Kasumi-1 (cell line): Measurements from ENCODE around the gene RNU6-9.
"Not testable (repeated sequence)": the region's sequence is repeated elsewhere in the genome, so short reads cannot be mapped to it uniquely, and the experiment has no call there.

Experiments used
- DNase-seq, 2 experiments: peaks; one replicate each; lab custom pipeline; 2025; lab: John Stamatoyannopoulos, UW

Gene RNU6-9

DNA sequence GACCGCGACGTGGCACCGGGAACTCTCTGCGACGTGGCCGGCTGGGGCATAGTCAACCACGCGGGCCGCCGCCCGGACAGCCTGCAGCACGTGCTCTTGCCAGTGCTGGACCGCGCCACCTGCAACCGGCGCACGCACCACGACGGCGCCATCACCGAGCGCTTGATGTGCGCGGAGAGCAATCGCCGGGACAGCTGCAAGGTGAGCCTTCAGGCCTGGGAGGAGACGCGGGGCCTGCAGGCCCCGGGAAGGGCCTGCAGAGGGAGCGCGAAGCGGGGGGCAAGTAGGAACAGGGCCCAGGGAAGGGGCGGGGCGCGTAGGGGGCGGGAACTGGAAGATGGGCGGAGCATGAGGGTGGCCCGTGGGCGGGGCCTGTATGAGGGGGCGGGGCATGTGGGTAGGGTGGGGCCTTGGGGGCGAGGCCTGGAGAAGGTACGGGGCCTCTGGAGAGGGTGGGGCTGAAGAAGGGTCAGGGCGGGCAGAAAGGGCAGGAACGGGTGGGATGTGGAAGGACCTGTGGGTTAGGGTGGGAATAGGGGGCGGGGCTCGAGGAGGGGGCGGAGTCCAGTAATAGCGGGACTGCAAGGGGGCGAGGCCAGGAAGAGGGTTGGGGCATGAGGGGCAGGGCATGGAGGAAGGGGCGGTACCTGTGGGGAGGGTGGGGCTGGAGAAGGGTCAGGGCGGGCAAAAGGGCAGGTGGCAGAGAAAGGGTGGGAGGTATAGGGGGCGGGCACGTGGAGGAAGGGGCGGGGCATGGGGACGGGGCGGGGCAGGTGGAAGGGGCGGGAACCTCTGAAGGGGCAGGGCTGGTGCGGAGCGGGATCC, 31.3 kb upstream of the RNU6-9 start:
- peak; percentile 70 to 72 for DNase-seq

DNA sequence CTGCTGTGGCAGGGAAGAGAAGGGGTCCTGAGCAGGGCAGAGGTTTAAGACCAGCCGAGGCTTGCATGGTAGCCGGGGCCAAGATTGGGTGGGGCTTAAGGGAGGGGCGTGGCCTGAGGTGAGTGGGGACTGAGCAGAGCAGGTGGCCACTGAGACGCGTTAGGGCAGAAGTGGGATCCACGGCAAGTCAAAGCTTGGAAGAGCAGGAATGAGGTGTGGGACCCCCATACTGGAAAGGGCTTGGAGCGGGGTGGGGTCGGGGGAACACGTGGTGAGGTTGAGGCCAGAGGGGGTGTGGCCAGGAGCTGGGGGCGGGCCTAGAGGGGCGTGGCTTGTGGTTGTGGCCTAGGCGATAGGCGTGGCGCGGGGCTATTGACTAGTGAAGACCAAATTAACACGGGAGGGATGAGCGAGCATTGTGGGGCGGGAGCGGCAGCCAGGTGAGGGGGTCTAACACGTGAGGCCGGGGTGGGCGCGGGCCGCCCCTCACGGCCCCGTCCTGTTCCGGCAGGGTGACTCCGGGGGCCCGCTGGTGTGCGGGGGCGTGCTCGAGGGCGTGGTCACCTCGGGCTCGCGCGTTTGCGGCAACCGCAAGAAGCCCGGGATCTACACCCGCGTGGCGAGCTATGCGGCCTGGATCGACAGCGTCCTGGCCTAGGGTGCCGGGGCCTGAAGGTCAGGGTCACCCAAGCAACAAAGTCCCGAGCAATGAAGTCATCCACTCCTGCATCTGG, 30.5 kb upstream of the RNU6-9 start:
- no peak for DNase-seq

DNA sequence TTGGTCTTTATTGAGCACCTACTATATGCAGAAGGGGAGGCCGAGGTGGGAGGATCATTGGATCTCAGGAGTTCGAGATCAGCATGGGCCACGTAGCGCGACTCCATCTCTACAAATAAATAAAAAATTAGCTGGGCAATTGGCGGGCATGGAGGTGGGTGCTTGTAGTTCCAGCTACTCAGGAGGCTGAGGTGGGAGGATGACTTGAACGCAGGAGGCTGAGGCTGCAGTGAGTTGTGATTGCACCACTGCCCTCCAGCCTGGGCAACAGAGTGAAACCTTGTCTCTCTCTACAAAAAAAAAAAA, 30.0 kb upstream of the RNU6-9 start:
- no peak for DNase-seq

DNA sequence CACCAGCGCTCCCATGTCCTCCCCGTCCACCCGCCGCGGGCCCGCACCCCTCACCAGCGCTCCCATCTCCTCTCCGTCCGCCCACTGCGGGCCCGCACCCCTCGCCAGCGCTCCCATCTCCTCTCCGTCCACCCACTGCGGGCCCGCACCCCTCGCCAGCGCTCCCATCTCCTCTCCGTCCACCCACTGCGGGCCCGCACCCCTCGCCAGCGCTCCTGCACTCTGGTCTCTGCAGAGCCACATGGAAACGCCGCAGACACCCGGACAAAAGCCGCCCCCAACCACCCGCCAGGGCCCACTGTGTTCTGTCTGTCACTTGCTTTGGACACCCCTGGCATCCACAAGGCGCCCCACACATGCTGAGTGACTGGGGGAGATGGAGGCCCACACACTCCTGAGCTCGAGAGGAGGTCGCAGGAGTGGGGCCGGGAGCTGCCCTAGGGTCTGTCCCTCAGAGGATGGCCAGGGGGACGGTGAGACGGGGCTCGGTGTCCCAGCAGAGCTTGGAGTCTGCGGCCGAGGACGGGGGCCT, 26.4 kb upstream of the RNU6-9 start:
- no peak for DNase-seq

DNA sequence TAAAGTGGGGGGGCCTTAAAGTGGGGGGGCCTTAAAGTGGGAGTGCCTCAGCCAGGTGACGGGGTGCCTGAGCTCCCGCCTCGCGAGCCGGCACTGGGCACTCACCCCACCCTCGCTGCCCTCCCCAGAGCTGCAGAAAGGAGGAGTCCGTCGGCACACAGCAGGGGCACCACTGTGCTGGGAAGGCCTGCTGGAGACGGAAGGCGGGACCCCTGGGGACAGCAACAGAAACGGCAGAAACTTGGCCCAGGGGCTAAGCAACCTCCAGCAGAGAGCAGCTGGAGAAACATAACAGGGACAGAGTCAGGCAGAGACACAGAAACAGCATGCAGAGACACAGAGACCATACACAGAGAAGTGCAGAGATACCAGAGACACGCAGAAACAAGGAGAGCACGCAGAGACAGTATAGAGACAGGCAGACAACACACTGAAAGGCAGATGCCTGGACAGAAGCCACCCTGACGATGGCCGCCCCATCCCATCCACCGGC, 25.9 kb upstream of the RNU6-9 start:
- no peak for DNase-seq

DNA sequence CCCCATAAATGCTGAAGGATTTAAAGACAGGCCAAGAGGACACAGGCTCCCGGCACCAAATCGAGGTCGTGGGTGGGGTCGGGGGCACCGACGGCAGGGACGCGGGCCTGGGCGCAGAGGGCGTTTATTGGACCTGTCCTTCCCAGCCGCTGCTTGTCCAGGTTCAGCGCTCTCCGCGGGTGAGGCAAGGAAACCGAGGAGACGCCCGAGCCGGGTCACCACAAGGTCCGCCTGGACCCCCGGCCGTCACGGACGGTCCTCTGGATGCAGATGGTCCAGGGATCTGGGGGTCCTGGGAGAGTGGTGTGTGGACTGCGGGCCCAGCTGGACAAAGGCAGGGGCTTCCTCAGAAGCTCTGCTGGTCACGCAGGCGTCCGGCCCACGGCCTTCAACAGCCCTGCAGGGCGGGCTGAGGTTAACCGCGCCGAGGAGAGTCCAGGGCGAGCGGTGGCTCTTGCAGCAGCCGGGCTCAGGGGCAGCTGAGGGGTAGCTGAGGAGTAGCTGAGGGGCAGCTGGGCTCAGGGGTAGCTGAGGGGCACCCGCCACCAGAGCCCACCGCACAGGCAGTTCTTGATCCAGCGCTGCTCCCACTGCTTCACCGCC, 25.3 kb upstream of the RNU6-9 start:
- no peak for DNase-seq

DNA sequence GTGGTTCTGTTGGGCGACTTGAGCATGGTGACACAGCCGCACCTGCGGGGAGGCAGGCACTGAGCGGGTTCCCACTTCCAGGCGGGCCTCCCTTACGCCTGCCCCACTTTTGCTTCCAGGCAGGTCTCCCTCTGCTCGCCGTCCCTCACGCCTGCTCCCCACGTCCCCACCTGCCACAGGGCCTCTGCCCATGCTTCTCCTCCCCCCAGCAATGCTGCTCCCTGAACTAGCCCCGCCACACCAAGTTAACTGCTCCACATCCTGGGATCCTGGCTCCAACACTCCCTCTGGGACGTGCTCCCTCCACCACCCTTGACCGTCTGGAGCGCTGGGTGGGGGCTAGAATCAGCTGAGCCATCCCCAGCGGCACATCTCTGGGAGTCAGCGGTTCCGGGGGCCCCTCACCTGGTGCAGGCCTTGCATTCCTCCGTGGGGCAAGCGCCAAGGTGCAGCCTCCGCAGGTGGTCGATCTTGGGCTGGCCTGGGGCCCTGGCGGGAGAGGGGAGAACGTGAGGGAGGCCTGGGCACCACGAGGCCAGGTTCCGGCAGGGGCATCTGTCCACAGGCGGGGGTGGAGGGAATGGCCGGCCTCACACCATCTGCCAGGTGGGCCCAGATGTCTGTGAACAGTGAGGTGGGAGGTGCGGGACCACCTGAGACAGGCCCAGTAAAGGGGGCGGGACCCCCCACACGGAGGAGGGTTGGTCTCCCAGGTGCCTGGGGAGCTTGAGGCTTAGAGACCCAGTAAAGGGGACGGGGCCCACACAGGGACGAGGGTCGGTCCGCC, 24.6 kb upstream of the RNU6-9 start:
- DNase-seq = no peak

DNA sequence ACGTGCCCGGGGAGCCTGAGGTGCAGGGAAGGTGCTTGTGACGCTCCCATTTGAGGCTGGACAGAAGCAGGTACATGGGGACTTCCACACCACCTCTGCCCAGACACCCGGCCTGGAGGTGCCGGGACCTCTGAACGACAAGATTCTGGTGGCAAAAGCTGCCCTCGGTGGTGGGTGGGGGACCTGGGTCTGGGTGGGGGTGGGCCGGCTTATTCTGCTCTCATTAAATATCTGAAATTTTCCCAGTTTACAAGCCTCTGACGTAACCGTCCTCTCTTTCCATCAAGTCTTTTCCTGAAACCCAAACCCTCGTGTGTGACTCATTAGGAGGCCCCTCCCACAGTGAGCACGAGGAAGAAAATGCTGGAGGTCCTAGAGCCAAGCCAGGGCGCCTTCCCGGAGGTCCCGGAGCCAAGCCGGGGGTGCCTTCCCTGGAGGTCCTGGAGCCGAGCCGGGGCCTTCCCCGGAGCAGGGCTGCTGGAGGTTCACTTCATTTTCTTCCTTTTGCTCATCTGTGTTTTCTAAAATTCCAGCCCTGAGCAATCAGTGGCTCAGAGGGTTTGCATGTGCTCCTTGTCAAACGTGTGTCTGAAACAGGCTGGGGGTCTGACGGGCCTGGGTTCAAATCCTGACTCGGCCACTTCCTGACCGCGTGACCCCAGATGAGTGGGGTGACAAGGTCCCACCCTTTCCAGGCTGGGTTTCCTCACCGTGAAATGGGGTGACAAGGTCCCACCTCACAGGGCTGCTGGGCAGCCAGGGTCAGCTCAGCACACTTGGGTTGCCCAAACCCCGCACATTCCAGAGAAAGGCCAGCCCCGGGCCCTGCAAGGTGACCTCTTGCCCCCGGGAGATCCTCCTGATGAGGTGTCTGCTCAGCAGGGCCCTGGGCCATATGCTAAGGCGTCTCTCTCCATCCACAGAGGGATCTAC, 23.8 kb upstream of the RNU6-9 start:
- DNase-seq = peak; percentile 19 to 28

DNA sequence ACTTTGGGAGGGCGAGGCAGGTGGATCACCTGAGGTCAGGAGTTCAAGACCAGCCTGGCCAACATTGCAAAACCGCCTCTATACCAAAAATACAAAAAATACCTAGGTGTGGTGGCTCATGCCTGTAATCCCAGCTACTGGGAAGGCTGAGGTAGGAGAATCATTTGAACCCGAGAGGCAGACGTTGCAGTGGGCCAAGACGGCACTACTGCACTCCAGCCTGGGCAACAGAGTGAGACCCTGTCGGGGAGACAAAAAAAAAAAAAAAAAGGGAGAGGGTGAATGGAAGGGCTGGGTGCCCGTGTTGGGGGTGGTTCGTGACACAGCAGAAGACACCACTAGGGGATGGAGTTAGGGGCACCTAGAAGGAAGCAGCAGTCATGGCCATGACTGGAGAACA, 23.0 kb upstream of the RNU6-9 start:
- no peak for DNase-seq

DNA sequence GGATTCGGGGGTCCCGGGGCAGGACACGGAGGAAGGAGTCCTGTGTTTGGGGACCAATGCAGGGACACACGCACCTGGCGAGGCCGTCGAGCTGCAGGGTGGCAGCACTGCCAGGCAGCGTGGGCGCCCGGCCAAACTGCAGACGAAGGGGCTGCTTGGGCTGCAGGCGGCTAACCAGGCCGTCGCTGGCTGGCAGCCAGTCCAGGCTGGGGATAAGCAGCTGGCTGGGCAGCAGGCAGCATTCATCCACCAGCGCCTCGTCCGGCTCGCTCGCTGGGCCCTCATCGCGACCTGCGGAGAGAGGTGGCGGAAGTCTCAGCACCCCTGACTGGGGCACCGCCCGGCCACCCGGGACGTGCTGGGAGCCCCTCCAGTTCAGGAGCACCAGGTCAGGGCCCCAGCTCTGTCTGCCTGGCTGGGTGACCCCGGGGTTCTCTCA, 22.3 kb upstream of the RNU6-9 start:
- no peak for DNase-seq

DNA sequence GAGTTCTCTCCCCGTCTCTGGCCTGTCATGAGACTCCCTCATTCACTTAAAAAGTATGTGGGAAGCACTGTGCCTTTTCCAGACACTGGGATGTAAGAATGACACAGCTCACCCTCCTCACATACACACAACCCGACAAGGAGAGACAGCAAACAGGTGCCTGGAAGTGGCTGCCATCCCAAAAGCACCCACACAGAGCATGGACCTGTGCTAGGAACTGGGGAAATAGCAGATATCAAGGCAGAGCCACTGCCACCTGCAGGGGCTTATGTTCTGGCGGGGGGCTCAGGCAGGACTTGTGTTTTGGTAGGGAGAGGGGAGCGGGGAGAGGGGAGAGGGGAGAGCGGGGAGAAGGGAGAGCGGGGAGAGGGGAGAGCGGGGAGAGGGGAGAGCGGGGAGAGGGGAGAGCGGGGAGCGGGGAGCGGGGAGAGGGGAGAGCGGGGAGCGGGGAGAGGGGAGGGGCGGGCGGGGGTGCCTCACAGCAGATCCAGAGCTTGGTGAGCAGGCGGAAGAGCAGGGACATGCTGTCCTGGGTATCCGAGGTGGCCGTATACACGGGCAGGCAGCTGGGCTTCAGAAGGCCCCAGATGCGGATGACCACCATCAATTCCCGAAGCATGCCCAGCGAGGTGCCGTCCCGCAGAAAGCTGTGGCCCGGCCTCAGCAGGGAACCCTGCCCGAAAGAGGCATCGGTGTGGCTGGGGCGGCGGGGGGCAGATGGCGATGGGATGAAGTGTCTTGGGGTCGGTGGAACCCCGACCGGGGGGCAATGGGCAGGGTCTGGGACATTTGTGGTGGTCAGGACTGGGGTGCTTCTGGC, 21.6 kb upstream of the RNU6-9 start:
- no peak for DNase-seq

DNA sequence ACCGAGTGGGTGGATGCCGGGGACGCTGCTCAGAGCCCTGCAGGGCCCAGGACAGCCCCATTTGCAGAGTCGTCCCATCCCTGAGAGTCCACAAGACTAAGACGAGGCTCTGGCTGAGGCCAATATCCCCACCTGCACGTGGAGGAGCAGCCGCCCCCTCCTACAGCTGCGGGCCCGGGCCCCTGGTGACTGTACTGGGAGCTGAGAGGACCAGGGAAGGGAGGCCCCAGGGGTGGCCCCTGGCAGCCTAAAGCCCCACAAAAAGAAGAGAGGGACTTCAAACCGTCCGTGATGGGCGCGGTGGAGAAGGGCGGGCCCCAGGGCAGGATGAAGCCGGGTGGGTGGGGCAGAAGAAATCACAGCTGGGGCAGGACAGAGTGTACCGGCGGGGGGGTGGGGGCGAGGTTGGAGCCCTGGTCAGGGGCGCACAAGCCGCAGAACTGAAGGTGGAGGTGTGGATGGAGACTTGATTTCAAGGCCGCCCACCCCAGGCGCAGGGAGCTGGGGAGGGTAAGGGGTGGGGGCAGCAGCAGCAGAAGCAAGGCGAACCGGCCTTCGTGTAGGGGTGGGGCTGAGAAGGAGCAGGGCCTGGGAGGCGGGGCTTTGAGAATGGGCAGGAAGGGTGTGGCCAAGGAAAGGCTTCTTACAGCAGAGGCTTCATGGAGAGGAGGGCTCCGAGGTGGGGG, 20.9 kb upstream of the RNU6-9 start:
- DNase-seq = no peak

DNA sequence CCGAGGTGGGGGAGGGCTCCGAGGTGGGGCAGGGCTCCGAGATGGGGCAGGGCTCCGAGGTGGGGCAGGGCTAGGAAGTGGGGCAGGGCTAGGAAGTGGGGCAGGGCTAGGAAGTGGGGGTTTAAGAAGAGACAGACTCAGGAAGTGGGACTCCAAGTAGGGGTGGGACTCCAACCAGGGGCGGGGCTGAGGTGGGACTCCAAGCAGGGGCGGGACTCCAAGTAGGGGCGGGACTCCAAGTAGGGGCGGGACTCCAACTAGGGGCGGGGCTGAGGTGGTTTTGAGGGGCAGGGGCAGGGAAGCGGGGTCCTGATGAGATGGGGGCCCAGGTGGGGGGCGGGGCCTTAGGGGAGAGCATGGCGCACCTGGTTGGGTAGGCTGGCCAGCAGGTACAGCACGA, 20.2 kb upstream of the RNU6-9 start:
- DNase-seq = peak in 1 of 2 experiments; percentile 13

DNA sequence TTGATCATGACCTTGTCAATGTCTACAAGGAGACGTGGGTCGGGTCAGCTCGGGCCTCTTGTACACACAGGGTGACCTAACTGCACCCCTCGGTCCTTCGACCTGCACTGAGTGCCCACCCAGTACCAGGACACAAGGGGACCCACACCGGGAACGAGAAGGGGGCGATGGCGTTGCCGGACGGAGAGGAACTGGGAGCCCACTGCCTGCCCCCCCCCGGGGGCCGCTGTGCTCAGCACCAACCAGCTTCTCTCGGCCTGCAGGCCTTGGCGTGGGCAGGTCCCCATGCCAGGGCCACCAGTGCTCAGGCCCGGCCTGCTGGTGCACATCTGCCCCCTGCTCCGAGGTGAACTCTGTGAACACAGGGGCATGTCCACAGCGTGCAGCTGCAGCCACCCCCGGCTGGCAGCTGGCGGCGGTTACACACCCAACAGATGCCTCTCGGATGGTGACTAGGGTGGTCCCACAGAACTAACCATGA, 19.7 kb upstream of the RNU6-9 start:
- no peak for DNase-seq

DNA sequence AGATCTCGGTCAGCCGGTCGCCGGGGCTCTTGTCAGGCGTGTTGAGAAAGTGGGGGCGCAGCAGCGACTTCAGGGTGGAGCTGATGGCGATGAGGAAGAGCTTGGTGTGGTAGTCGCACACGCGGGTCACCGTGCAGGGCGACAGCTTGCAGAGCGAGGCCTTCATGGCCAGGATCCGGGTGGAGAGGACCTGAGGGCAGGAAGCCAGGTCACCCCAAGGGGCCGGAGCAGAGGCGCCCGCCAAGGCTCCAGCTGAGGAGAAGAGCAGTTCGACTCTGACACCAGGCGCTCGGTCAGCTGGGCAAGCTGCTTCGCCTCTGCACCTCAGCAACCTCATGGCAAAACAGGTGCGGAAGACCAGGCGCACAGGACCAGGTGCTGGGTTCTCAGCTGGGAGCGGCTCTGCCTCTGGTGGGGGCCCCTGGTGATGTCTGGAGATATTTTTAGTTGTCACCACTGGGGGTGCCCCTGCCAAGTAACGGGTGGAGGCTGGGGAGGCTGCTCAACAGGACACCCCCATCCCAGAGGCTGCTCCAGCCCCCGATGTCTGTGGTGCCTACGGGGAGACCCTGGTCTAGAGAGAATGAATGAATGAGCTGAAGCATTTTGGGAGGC, 17.9 kb upstream of the RNU6-9 start:
- DNase-seq = no peak

DNA sequence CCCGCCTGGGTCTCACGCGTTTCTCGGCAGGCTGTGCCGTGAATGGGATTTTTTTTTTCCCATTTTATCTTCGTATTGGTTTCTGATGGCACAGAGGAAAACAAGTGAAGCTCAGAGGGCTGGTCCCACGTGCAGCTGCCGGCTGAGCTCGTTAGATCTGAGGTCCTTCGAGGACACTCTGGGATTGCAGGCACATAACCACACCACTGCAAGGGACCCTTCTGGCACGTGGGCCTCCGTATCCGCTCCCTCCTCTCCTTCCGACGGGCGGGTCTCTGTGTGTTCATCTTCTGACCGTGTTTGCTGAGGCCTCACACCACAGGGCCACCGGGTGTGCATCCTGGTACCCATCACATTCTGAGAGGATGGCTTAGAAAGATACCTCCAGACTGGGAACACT, 17.2 kb upstream of the RNU6-9 start:
- DNase-seq = no peak

DNA sequence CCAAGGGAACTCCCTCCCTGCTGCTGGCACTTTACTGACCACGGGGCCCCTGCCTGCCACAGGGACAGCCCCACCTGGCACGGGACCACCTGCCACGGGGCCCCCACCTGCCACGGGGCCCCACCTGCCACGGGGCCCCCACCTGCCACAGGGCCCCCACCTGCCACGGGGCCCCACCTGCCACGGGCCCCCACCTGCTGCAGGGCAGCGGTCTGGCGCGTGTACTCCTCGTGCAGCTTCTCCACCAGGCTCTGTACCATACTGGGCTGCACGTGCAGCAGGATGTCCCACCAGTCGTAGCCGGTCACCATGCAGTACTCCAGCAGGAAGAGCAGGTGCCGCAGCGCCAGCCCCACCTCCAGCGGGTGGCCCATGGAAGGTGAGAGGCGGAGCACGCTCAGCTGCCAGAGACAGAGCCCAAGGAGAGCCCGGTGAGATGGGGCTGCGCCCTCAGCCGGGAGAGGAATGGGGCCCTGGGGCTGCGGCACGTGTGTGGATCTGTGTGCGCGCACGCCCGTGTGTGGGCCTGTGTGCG, 16.4 kb upstream of the RNU6-9 start:
- DNase-seq = no peak

DNA sequence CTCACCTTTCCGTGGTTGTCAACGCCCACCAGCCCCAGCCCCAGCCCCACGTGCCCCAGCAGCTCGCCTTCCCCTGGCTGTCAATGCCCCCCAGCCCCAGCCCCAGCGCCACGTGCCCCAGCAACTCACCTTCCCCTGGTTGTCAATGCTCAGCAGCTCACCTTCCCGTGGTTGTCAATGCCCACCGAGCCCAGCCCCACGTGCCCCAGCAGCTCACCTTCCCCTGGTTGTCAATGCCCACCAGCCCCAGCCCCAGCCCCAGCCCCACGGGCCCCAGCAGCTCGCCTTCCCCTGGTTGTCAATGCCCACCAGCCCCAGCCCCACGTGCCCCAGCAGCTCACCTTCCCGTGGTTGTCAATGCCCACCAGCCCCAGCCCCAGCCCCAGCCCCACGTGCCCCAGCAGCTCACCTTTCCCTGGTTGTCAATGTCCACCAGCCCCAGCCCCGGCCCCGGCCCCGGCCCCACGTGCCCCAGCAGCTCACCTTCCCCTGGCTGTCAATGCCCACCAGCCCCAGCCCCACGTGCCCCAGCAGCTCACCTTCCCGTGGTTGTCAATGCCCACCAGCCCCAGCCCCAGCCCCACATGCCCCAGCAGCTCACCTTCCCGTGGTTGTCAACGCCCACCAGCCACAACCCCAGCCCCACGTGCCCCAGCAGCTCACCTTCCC, 15.2 kb upstream of the RNU6-9 start:
- not testable (repeated sequence) for DNase-seq
